T-helper 22 cell (primary cell): ENCODE measurements around the gene IFT52.

ENCODE experiments used
- DNase-seq: peaks from one replicate; pipeline ENCODE4 v3.0.0-alpha.2; 2020; ENCODE audit warnings: low read depth

The IFT52 gene

GRCh38 chr20:43690943-43691598 is 100.3 kb downstream of the IFT52 start:
- no peak for DNase-seq

- DNase-seq: no peak
Observed at GRCh38 chr20:43691928-43692524, 101.3 kb downstream of the IFT52 start.

GRCh38 chr20:43694763-43695162 is 104.0 kb downstream of the IFT52 start:
- DNase-seq: no peak

- DNase-seq: no peak
Observed at GRCh38 chr20:43695571-43695970, 104.8 kb downstream of the IFT52 start.
